Measurements from ENCODE around the gene SNTG2.

The SNTG2 gene

GRCh38 chr2:1393321-1393720, 442.7 kb downstream of the SNTG2 start:
- H3K4me3 ChIP-seq (ENCODE audit: control insufficient read depth, low read depth, low read length), result no peak overlapping the region
- no peak for DNase-seq (ENCODE audit: low read depth)
- TF ChIP-seq CTCF (IDR thresholded peaks at IDR 0.05; ENCODE audit: control insufficient read depth, insufficient read depth, low read depth, low read length, missing control alignments), result no peak

DNA sequence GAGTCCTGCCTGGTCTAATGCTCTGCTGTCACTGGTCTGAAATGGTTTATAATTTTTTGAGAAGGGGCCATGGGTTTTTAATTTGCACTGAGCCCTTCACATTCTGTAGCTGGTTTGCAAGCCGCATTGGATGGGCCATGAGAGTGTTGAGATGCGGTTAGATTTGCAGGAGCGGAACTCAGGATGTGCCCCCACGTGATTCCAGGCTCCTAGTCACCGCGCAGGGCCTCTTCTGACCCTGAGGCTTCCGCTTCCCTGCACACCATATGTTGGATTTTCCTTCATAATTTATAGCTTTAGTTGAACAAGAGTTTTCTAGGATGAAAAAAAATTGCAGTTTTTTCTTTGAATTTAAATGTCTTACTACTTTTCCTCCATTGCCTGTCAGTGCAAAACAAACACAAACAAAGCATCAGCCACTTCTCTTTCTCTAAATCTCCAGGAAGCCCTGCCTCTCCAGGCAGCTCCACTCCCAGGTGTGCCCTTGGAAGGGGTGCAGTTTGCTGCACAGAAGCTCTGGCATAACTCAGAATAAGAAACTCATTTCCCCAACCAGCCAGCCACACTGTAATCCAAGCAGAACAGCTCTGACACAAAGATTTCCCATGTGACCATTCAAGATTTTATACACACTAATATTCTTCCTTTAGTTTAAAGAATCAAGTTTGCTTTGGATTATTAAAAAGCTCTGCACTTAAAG, 444.2 kb downstream of the SNTG2 start:
- no peak overlapping the region for H3K4me3 ChIP-seq (ENCODE audit: control insufficient read depth, low read depth, low read length)
- DNase-seq (ENCODE audit: low read depth), result no peak
- TF ChIP-seq CTCF (IDR thresholded peaks at IDR 0.05; ENCODE audit: control insufficient read depth, insufficient read depth, low read depth, low read length, missing control alignments), result no peak

GRCh38 chr2:1397350-1397749, 446.7 kb downstream of the SNTG2 start:
- DNase-seq (ENCODE audit: low read depth), result no peak
- TF ChIP-seq CTCF (IDR thresholded peaks at IDR 0.05; ENCODE audit: control insufficient read depth, insufficient read depth, low read depth, low read length, missing control alignments), result no peak

GRCh38 chr2:1398191-1398590, 447.5 kb downstream of the SNTG2 start:
- no peak for TF ChIP-seq CTCF (IDR thresholded peaks at IDR 0.05; ENCODE audit: control insufficient read depth, insufficient read depth, low read depth, low read length, missing control alignments)
- H3K4me3 ChIP-seq (ENCODE audit: control insufficient read depth, low read depth, low read length), result no peak overlapping the region
- no peak for DNase-seq (ENCODE audit: low read depth)

More at GRCh38 chr2:1397350-1397749, 446.7 kb downstream of the SNTG2 start:
- no peak overlapping the region for H3K4me3 ChIP-seq (ENCODE audit: control insufficient read depth, low read depth, low read length)

DNA sequence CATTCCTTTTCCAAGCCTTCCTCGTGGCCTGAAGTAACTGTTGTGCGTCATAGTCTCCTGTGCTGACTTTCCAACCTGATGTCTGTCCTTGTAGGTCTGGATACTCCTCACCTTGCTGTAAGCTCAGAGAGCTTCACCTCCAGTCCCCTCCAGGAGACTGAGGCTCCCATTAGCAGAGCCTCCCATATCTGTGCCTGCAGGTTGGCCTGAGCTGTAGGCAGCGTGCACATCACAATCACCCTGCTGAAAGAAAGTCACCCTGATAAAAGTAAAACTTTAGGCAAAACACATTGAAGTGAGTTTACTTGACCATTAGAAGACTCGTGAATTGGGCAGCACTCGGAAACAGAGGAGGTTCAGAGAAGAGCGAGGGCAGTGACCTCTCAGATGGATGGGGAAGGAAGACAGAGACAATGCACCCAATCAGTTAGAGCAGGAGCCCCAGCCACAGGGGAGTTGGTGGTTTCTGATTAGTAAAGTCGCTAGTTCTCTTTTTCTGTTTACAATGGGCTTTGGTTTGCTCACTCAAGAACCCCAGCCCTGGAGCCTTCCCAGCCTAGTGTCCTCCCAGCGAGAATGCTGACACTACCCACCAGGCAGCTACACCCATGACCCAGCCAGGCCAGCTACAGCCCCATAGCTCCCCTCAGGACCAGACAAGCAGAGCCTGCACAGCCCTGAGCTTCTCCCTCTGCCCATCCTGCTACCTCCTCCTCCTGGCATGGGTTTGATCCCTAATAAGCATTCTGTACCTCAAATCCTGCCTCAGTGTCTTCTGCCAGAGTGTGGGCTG, 450.5 kb downstream of the SNTG2 start:
- no peak for DNase-seq (ENCODE audit: low read depth)
- no peak for TF ChIP-seq CTCF (IDR thresholded peaks at IDR 0.05; ENCODE audit: control insufficient read depth, insufficient read depth, low read depth, low read length, missing control alignments)
- no peak overlapping the region for H3K4me3 ChIP-seq (ENCODE audit: control insufficient read depth, low read depth, low read length)

DNA sequence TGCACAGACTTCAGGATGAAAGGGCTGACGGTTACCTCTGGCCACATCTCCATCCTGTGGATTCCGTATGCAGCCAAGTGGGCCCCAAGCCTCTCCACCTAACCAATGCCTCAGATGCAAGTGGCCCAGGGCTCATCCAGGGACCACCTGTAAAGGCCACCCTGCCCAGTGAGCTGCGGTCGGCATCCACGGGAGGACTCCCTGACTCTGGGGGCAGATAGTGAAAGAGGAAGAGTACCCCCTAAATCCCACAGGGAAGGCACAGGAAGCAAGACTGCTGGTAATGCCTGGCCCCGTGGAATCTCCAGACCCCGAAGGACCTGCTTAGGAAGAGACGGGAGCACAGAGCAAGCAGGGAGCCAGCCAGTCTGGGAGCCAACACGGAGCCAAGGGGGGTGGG, 451.4 kb downstream of the SNTG2 start:
- H3K4me3 ChIP-seq (ENCODE audit: control insufficient read depth, low read depth, low read length), result no peak overlapping the region
- TF ChIP-seq CTCF (IDR thresholded peaks at IDR 0.05; ENCODE audit: control insufficient read depth, insufficient read depth, low read depth, low read length, missing control alignments), result no peak
- no peak for DNase-seq (ENCODE audit: low read depth)

All from AG09309 (cell line).